ENCODE results near the gene GOLGA3. TPM values are rescaled to one million over a fixed set of nuclear protein-coding genes. Genes with fewer than 3 reads are reported as not detected.
"Not testable (repeated sequence)": the region's sequence is repeated elsewhere in the genome, so short reads cannot be mapped to it uniquely, and the experiment has no call there.

The GOLGA3 gene
- total and polyA plus RNA-seq, 5 experiments from 2014 or later = 2.7 to 82.1 (median 18.1) TPM

GRCh38 chr12:132831771-132832170, 3.1 kb upstream of the GOLGA3 start:
- H3K4me1 Mint-ChIP-seq = peaks cover 32 to 67% (median 59%) of the 10 kb centered on the region in 4 donors
- ATAC-seq (no peak), DNase-seq (no peak)
- no peaks in the 10 kb centered on the region for H3K9me3 Mint-ChIP-seq
- no peak overlapping the region for H3K4me3 Mint-ChIP-seq
- H3K27ac Mint-ChIP-seq = peak overlapping the region in 4 of 10 donors; percentile 15 to 43 (median 36)
- H3K27me3 Mint-ChIP-seq = peaks cover 0 to 3% (median 0%) of the 10 kb centered on the region in 5 donors
- POLR2A ChIA-PET = interaction anchor here (1.1 to 2.5 kb wide), 3 partner anchors 14 to 41 kb away, joined by 3 to 10 read pairs (median 8); no protein-coding TSS in a partner anchor
- peaks cover 0 to 11% (median 0%) of the 10 kb centered on the region in 3 donors for H3K36me3 Mint-ChIP-seq

- peaks cover 16 to 68% (median 53%) of the 10 kb centered on the region in 4 donors for H3K4me1 Mint-ChIP-seq
- peak overlapping the region; percentile 79 to 99 (median 86) for H3K4me3 Mint-ChIP-seq
- H3K27me3 Mint-ChIP-seq = peaks cover 0 to 3% (median 0%) of the 10 kb centered on the region in 5 donors
- H3K36me3 Mint-ChIP-seq = peaks cover 0 to 42% (median 3%) of the 10 kb centered on the region in 3 donors
- POLR2A ChIA-PET = interaction anchor here (0.7 to 2.4 kb wide), 21 partner anchors 10 to 252 kb away, joined by 3 to 48 read pairs (median 6); partner anchors contain the start of genes CHFR and PGAM5
- ATAC-seq = peak; percentile 31 to 42
- H3K9me3 Mint-ChIP-seq = no peaks in the 10 kb centered on the region
- DNase-seq = peak in 3 of 10 donors; percentile 4 to 23 (median 18)
- peak overlapping the region; percentile 61 to 99 (median 93) for H3K27ac Mint-ChIP-seq
Observed at GRCh38 chr12:132827763-132828703, 636 bp downstream of the GOLGA3 start.

- H3K4me1 Mint-ChIP-seq = peaks cover 16 to 63% (median 51%) of the 10 kb centered on the region in 4 donors
- POLR2A ChIA-PET = no interaction called here
- H3K9me3 Mint-ChIP-seq = no peaks in the 10 kb centered on the region
- peaks cover 0 to 3% (median 0%) of the 10 kb centered on the region in 5 donors for H3K27me3 Mint-ChIP-seq
- H3K36me3 Mint-ChIP-seq = peaks cover 0 to 54% (median 3%) of the 10 kb centered on the region in 3 donors
- DNase-seq (no peak), ATAC-seq (no peak)
- peak overlapping the region in 4 of 10 donors; percentile 13 to 61 (median 42) for H3K27ac Mint-ChIP-seq
- peak overlapping the region in 7 of 10 donors; percentile 13 to 87 (median 44) for H3K4me3 Mint-ChIP-seq
Observed at GRCh38 chr12:132825861-132826260, 2.8 kb downstream of the GOLGA3 start.

GRCh38 chr12:132825089-132825488, 3.6 kb downstream of the GOLGA3 start:
- ATAC-seq = no peak
- DNase-seq = no peak
- peaks cover 0 to 3% (median 0%) of the 10 kb centered on the region in 5 donors for H3K27me3 Mint-ChIP-seq
- peak overlapping the region in 3 of 10 donors; percentile 13 to 23 (median 20) for H3K4me3 Mint-ChIP-seq
- no peaks in the 10 kb centered on the region for H3K9me3 Mint-ChIP-seq
- H3K36me3 Mint-ChIP-seq = peaks cover 0 to 61% (median 6%) of the 10 kb centered on the region in 3 donors
- peaks cover 16 to 59% (median 52%) of the 10 kb centered on the region in 4 donors for H3K4me1 Mint-ChIP-seq
- POLR2A ChIA-PET = no interaction called here
- H3K27ac Mint-ChIP-seq = peak overlapping the region in 3 of 10 donors; percentile 36 to 52 (median 44)

GRCh38 chr12:132824053-132824452, 4.6 kb downstream of the GOLGA3 start:
- Mint-ChIP-seq H3K36me3 (peaks cover 0 to 71% (median 7%) of the 10 kb centered on the region in 3 donors), H3K9me3 (no peaks in the 10 kb centered on the region), H3K27ac (peak overlapping the region in 1 of 10 donors; percentile 15), H3K4me3 (no peak overlapping the region), H3K4me1 (peaks cover 16 to 58% (median 48%) of the 10 kb centered on the region in 4 donors), H3K27me3 (peaks cover 0 to 3% (median 0%) of the 10 kb centered on the region in 5 donors)
- POLR2A ChIA-PET = no interaction called here
- DNase-seq = no peak
- no peak for ATAC-seq

GRCh38 chr12:132818562-132818961, 10.1 kb downstream of the GOLGA3 start:
- ATAC-seq = no peak
- Mint-ChIP-seq H3K27ac (peak overlapping the region in 4 of 10 donors; percentile 37 to 95 (median 76)), H3K36me3 (peaks cover 0 to 73% (median 10%) of the 10 kb centered on the region in 3 donors), H3K4me1 (peaks cover 2 to 21% (median 13%) of the 10 kb centered on the region in 4 donors), H3K4me3 (peak overlapping the region in 1 of 10 donors; percentile 4), H3K27me3 (no peaks in the 10 kb centered on the region), H3K9me3 (no peaks in the 10 kb centered on the region)
- DNase-seq = no peak
- POLR2A ChIA-PET = interaction anchor here (1.0 kb wide), 1 partner anchor 42 kb away, joined by 3 read pairs; no protein-coding TSS in a partner anchor

- no peak overlapping the region for H3K27ac Mint-ChIP-seq
Observed at GRCh38 chr12:132814232-132814631, 14.4 kb downstream of the GOLGA3 start.

GRCh38 chr12:132813443-132813842, 15.2 kb downstream of the GOLGA3 start:
- no peak for DNase-seq
- Mint-ChIP-seq H3K4me1 (peaks cover 12 to 20% (median 14%) of the 10 kb centered on the region in 4 donors), H3K27me3 (no peaks in the 10 kb centered on the region), H3K27ac (peak overlapping the region in 1 of 10 donors; percentile 56), H3K4me3 (no peak overlapping the region), H3K9me3 (no peaks in the 10 kb centered on the region), H3K36me3 (peaks cover 0 to 68% (median 25%) of the 10 kb centered on the region in 3 donors)
- POLR2A ChIA-PET = no interaction called here
- ATAC-seq = no peak

More at GRCh38 chr12:132814232-132814631, 14.4 kb downstream of the GOLGA3 start:
- ATAC-seq (no peak), DNase-seq (no peak)
- peaks cover 0 to 70% (median 21%) of the 10 kb centered on the region in 3 donors for H3K36me3 Mint-ChIP-seq
- no peaks in the 10 kb centered on the region for H3K27me3 Mint-ChIP-seq
- no peaks in the 10 kb centered on the region for H3K9me3 Mint-ChIP-seq
- H3K4me3 Mint-ChIP-seq = no peak overlapping the region
- POLR2A ChIA-PET = interaction anchor here (1.0 to 1.3 kb wide), 2 partner anchors 20 to 91 kb away, joined by 3 read pairs; no protein-coding TSS in a partner anchor
- H3K4me1 Mint-ChIP-seq = peaks cover 9 to 19% (median 15%) of the 10 kb centered on the region in 4 donors

GRCh38 chr12:132812631-132813305, 15.9 kb downstream of the GOLGA3 start:
- H3K4me1 Mint-ChIP-seq = peaks cover 6 to 21% (median 11%) of the 10 kb centered on the region in 4 donors
- peaks cover 0 to 69% (median 28%) of the 10 kb centered on the region in 3 donors for H3K36me3 Mint-ChIP-seq
- peak overlapping the region in 3 of 10 donors; percentile 10 to 56 (median 21) for H3K27ac Mint-ChIP-seq
- no peaks in the 10 kb centered on the region for H3K9me3 Mint-ChIP-seq
- H3K27me3 Mint-ChIP-seq = no peaks in the 10 kb centered on the region
- DNase-seq = no peak
- POLR2A ChIA-PET = interaction anchor here (0.6 to 1.2 kb wide), 2 partner anchors 16 to 91 kb away, joined by 4 to 5 read pairs; partner anchors contain the start of gene GOLGA3
- H3K4me3 Mint-ChIP-seq = no peak overlapping the region
- peak in 1 of 2 donors; percentile 65 for ATAC-seq

GRCh38 chr12:132809391-132809790, 19.3 kb downstream of the GOLGA3 start:
- H3K36me3 Mint-ChIP-seq = peaks cover 3 to 74% (median 29%) of the 10 kb centered on the region in 3 donors
- not testable (repeated sequence) for ATAC-seq
- DNase-seq = peak in 2 of 10 donors; percentile 25 to 31

GRCh38 chr12:132807295-132808092, 21.2 kb downstream of the GOLGA3 start:
- Mint-ChIP-seq H3K27ac (peak overlapping the region in 4 of 10 donors; percentile 22 to 65 (median 36)), H3K9me3 (no peaks in the 10 kb centered on the region)

More at GRCh38 chr12:132809391-132809790, 19.3 kb downstream of the GOLGA3 start:
- not testable (repeated sequence) for H3K9me3 Mint-ChIP-seq, H3K27ac Mint-ChIP-seq, H3K27me3 Mint-ChIP-seq, H3K4me3 Mint-ChIP-seq
- POLR2A ChIA-PET = interaction anchor here (0.6 kb wide), 1 partner anchor 35 kb away, joined by 3 read pairs; no protein-coding TSS in a partner anchor
- H3K4me1 Mint-ChIP-seq = peaks cover 22 to 43% (median 26%) of the 10 kb centered on the region in 4 donors

More at GRCh38 chr12:132807295-132808092, 21.2 kb downstream of the GOLGA3 start:
- Mint-ChIP-seq H3K4me3 (peak overlapping the region in 4 of 10 donors; percentile 6 to 67 (median 46)), H3K27me3 (no peaks in the 10 kb centered on the region), H3K36me3 (peaks cover 3 to 76% (median 36%) of the 10 kb centered on the region in 3 donors), H3K4me1 (peaks cover 20 to 43% (median 24%) of the 10 kb centered on the region in 4 donors)
- DNase-seq (no peak), ATAC-seq (no peak)
- POLR2A ChIA-PET = interaction anchor here (1.1 to 1.7 kb wide), 2 partner anchors 22 to 39 kb away, joined by 3 to 5 read pairs; partner anchors contain the start of gene GOLGA3

All from naive thymus-derived CD8-positive, alpha-beta T cell (primary cell).